H1 (cell line): Measurements from ENCODE around the gene MDM4. TPM values are rescaled to one million over a fixed set of nuclear protein-coding genes. Genes with fewer than 3 reads are reported as not detected.

Experiments
- ATF2 ChIP-seq: IDR thresholded peaks from 2 replicates; pipeline ENCODE4 v1.6.1; 2012; ENCODE audit warnings: low read length, inconsistent platforms
- CTCF ChIP-seq, 3 experiments: IDR thresholded peaks; 1 replicate in 2 of 3; 2 replicates in 1 of 3; pipeline versions ENCODE4 v1.5.1 to v1.6.1; 2011; ENCODE audit warnings: low read length in 3 of 3, mild to moderate bottlenecking in 3 of 3, inconsistent platforms in 2 of 3, low read depth in 1 of 3, moderate library complexity in 1 of 3; ENCODE audit not compliant: insufficient read depth in 1 of 3; ENCODE audit errors: control extremely low read depth in 1 of 3
- polyA plus RNA-seq, 7 experiments: library from polyadenylated mRNA; depleted of rRNA in 3 of 7; stranded (reverse) in 5 of 7; unstranded in 2 of 7; fragments of >200 nt in 5 of 7; fragments of 200-250 nt in 2 of 7; gene quantifications; 1 replicate in 5 of 7; 2 replicates in 1 of 7; 4 replicates in 1 of 7; pipeline versions ENCODE4 v1.2.1 to v1.2.3, GENCODE V29; 2011 to 2013; ENCODE audit warnings: missing spikeins in 2 of 7, mixed read lengths in 2 of 7
- total RNA-seq: library from RNA; stranded (reverse); fragmentation: NEBNext Ultra II Directional; extraction: Animal tissue kit (Norgen Biotek cat#: 25700); gene quantifications from 2 replicates; pipeline ENCODE4 v1.2.1, GENCODE V29; 2021

The MDM4 gene
- total and polyA plus RNA-seq, 2 of the 8 experiments (the other 6 are each of a cell fraction or from before 2014, with no cell fraction given), result 10.8 to 84.9 TPM

- TF ChIP-seq CTCF (IDR thresholded peaks at IDR 0.05; ENCODE audit: control extremely low read depth in 1 of 3, insufficient read depth in 1 of 3, low read depth in 1 of 3, low read length in 3 of 3), result no peak
- TF ChIP-seq ATF2, result no peak
Measured at GRCh38 chr1:204473400-204473965, 42.7 kb upstream of the MDM4 start (continued).
